ENCODE results near the gene CCSER1.

Gene CCSER1

DNA sequence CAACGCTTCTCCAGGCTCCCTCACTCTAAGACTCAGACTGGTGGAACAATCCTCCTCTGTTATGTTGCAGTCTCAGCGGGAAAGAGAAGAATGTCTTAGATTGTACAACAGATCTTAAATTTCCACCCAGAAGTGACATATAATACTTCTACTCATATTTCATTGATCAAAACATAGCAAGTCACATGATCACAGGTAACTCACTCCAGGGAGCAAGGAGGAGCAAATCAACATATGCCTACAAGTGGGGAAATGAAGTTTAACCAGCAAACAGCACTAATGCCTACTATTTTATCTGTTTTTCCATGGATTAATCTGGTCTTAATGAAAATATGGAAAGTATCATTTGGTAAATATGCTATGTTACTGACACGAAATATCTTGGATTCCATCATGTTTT is 819.8 kb downstream of the CCSER1 start:
- TF ChIP-seq, protein P1, sequence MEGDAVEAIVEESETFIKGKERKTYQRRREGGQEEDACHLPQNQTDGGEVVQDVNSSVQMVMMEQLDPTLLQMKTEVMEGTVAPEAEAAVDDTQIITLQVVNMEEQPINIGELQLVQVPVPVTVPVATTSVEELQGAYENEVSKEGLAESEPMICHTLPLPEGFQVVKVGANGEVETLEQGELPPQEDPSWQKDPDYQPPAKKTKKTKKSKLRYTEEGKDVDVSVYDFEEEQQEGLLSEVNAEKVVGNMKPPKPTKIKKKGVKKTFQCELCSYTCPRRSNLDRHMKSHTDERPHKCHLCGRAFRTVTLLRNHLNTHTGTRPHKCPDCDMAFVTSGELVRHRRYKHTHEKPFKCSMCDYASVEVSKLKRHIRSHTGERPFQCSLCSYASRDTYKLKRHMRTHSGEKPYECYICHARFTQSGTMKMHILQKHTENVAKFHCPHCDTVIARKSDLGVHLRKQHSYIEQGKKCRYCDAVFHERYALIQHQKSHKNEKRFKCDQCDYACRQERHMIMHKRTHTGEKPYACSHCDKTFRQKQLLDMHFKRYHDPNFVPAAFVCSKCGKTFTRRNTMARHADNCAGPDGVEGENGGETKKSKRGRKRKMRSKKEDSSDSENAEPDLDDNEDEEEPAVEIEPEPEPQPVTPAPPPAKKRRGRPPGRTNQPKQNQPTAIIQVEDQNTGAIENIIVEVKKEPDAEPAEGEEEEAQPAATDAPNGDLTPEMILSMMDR (conservative IDR thresholded peaks at IDR 0.05): no peak
- H3K27ac ChIP-seq: no peak overlapping the region

DNA sequence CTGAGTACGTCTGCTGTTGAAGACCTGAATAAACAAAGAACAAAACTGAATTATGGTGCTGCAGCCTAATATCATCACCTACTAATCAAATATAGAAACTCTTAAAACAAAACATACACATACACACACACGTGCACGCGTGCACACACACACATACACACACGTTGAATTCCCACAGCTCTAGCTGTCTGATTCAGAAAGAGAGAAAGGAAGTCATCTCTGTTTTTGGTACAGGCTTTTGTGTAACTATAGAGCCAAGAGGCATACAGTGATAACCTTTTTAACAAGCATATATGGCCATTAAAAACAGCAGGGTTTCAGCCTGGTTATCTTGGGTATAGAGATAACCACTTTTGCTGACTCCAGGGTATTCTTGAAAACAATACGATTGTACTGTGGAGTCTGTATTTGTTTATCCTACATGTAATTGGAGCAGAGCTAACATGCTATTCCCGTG is 823.2 kb downstream of the CCSER1 start:
- H3K27ac ChIP-seq: peak overlapping the region; percentile 40
- TF ChIP-seq, protein P1 (conservative IDR thresholded peaks at IDR 0.05): no peak

DNA sequence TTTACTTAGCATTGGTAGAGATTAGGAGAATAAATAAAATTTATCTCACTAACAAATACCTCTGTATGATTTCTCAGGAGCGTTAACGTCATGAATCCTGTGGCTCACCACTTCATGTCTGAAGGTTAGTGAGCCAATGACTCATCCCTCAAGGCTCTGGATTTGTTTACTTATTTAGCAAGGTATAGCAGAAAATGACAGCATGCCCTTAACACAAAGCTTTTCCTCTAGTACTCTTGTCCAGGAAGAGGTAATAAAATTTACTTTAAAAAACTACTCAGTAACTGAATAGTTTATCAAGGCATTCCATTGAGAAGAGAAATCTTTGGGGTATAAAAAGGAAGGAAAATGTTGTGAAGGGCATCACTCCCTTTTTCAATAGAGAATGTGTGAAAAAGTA is 823.8 kb downstream of the CCSER1 start:
- peak overlapping the region; percentile 40 for H3K27ac ChIP-seq
- TF ChIP-seq, protein P1 (conservative IDR thresholded peaks at IDR 0.05): no peak

DNA sequence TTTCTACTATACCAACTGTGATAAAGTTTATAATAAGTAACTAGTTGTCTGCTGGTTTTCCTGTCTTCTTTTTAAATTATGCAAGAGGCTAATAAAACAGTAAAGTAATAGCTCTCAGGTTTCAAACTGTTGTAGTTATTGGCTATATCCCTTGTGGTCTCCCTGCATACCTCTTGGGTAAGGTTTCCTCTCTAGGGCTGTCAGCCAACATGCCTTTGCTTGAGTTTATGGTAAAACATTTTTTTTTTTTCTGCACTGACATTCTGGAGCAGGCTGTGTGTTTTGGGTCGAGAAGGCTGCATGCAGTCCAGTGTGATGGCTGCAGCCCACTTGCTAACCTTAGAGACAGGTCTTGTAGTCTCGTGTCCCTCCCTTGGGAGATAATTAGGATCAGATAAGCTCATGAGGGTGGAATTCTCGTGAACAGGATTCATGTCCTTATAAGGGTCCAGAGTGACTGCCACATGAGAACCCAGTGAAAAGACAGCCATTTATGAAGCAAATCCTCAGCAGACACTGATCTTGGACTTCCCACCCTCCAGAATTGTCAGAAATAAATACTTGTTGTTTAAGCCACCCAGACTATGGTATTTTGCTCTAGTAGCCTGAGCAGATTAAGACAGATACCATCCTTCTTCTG is 831.2 kb downstream of the CCSER1 start:
- TF ChIP-seq, protein P1 (conservative IDR thresholded peaks at IDR 0.05): no peak
- no peak overlapping the region for H3K27ac ChIP-seq

DNA sequence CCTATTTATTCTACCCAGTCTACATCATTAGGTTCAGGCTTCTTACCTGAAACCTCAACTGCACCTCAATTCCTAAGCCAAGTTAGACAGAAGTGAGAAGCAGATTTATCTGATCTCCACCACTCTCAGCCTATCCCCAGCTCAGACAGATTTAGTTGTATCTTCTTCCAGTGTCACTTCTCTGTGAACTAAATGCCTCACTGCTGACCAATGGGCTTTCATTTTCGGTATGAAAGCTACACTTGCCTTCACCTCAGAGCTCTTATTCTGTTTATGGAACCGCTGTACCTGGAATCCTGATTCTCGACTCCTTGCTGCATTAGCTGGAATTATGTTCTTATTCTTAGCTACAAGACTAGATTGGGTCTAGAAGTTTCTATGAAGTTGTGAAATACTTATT is 833.2 kb downstream of the CCSER1 start:
- TF ChIP-seq, protein P1 (conservative IDR thresholded peaks at IDR 0.05): no peak
- H3K27ac ChIP-seq: no peak overlapping the region

DNA sequence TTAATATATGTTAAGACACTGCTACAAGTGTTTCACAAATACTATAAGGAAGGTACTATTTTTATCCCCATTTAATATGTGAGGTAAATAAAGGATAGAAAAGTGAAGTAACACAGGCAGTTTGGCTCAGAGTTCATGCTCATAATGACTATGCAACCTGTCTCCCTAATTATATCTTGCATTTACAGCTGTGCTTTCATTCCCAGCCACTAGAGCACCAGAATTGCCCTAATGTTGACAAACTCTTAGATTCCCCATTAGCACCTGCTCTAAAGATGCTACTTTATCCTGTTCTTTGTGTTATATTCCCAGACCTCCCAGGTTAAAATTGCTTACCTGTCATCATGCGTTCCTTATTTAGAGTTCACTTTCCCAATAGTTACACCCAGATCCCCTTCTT is 833.6 kb downstream of the CCSER1 start:
- TF ChIP-seq, protein P1 (conservative IDR thresholded peaks at IDR 0.05): no peak; the same call in 1 of the 2 replicates
- no peak overlapping the region for H3K27ac ChIP-seq

DNA sequence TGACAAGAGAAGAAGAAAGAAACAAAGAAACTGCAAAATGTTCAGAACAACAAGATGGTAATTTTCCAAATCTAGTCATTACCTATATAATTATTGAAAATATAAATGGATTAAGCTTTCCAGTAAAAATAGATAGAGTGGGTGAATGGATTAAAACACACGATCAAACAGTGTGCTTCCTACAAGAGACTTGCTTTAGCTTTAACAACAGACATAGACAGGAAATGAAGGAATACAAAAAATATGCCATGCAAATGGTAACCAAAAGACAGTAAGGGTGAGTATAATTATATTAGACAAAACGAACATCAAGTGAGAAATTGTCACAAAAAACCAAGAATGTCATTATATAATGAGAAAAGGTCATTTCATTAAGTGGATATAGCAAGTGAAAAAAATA is 842.8 kb downstream of the CCSER1 start:
- no peak overlapping the region for H3K27ac ChIP-seq
- TF ChIP-seq, protein P1 (conservative IDR thresholded peaks at IDR 0.05): no peak
